GM21529 (cell line): ENCODE measurements around the gene WDR18.

ENCODE experiments used
- ATAC-seq: cut with Tn5 transposase; IDR thresholded peaks from one replicate; pipeline ENCODE4 v1.9.1; 2021; ENCODE audit not compliant: unreplicated experiment

WDR18 gene

GRCh38 chr19:1041272-1041834 is 57.2 kb downstream of the WDR18 start:
- ATAC-seq, result no peak

DNA sequence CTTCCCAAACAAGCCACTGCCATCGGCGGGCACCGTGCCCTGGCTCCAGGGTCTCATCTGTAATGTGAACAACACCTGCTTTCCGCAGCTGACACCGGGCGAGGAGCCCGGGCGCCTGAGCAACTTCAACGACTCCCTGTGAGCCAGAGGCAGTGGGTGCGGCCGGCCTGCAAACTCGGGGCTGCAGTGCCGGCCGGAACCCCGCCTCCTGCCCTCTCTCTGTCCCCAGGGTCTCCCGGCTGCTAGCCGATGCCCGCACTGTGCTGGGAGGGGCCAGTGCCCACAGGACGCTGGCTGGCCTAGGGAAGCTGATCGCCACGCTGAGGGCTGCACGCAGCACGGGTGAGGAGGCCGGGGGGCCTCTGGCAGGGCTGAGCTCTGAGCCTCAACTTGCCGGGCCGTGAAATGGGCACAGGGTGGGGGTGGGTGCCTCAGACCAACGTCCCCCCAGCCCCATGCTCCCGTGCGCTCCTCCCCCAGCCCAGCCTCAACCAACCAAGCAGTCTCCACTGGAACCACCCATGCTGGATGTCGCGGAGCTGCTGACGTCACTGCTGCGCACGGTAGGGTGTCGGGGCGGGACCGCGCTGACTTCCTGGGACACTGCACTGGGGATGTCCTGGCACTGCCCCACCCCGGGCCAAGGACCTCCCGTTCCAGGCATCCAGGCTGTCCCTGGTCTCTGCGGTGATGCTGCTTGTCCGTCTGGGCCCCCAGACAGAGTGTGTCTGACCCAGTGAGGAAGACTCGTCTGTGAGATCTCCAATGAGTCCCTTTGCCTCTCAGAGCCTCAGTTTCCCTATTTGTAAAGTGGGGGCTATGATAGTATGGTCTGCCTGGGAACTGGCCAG is 57.9 kb downstream of the WDR18 start:
- ATAC-seq, result no peak

DNA sequence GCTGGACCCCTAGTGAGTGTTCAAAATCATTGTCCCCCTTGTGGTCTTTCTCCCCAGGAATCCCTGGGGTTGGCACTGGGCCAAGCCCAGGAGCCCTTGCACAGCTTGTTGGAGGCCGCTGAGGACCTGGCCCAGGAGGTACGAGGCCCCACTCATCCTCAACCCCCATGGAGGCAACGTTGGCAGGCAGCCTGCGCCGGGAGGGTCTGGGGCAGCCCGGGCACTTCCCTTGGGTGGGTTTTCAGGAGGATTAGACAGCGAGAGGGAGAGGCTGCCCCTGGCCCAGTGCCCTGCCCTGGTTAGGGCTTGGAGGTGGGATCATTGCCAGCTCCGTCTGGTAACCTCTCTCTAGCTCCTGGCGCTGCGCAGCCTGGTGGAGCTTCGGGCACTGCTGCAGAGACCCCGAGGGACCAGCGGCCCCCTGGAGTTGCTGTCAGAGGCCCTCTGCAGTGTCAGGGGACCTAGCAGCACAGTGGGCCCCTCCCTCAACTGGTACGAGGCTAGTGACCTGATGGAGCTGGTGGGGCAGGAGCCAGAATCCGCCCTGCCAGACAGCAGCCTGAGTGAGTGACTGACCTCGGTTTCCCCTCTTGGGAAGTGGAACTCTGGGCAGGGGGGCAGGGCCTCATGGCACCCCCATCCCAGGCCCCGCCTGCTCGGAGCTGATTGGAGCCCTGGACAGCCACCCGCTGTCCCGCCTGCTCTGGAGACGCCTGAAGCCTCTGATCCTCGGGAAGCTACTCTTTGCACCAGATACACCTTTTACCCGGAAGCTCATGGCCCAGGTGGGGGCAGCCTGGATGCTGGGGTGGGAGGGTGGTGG is 58.8 kb downstream of the WDR18 start:
- no peak for ATAC-seq
